Ovary (tissue), 3 donors: Measurements from ENCODE around the gene SMIM24.
"Not testable (repeated sequence)": the region's sequence is repeated elsewhere in the genome, so short reads cannot be mapped to it uniquely, and the experiment has no call there.

Source experiments
- EP300 ChIP-seq: sonication (generic); formaldehyde crosslinking; IDR thresholded peaks from one replicate; pipeline ENCODE4 v1.6.1; 2017; ENCODE audit warnings: antibody characterized with exemption
- POLR2A ChIP-seq: fragments of 450-650 bp; IDR thresholded peaks from one replicate; pipeline ENCODE4 v1.6.1; 2017; ENCODE audit warnings: antibody characterized with exemption, mild to moderate bottlenecking, moderate library complexity
- TF ChIP-seq, protein P1 (sequence below), 3 donors: fragments of 450-650 bp in 2 of 3; fragments of 200-600 bp in 1 of 3; IDR thresholded peaks; one replicate each; pipeline versions ENCODE4 v1.5.1 to v1.8.0; 2016 to 2022; ENCODE audit warnings: antibody characterized with exemption in 3 of 3, mild to moderate bottlenecking in 1 of 3
- donor health status: DM: no; HTN: no; CAD: no.

GRCh38 chr19:3529299-3529698 is 49.0 kb upstream of the SMIM24 start:
- TF ChIP-seq EP300, POLR2A: not testable (repeated sequence)
- TF ChIP-seq, protein P1, sequence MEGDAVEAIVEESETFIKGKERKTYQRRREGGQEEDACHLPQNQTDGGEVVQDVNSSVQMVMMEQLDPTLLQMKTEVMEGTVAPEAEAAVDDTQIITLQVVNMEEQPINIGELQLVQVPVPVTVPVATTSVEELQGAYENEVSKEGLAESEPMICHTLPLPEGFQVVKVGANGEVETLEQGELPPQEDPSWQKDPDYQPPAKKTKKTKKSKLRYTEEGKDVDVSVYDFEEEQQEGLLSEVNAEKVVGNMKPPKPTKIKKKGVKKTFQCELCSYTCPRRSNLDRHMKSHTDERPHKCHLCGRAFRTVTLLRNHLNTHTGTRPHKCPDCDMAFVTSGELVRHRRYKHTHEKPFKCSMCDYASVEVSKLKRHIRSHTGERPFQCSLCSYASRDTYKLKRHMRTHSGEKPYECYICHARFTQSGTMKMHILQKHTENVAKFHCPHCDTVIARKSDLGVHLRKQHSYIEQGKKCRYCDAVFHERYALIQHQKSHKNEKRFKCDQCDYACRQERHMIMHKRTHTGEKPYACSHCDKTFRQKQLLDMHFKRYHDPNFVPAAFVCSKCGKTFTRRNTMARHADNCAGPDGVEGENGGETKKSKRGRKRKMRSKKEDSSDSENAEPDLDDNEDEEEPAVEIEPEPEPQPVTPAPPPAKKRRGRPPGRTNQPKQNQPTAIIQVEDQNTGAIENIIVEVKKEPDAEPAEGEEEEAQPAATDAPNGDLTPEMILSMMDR (IDR thresholded peaks at IDR 0.05) = not testable (repeated sequence)
